Measurements from ENCODE around the gene MTA3.

The MTA3 gene

GRCh38 chr2:42791606-42792005 is 223.2 kb downstream of the MTA3 start:
- no peak for DNase-seq

DNA sequence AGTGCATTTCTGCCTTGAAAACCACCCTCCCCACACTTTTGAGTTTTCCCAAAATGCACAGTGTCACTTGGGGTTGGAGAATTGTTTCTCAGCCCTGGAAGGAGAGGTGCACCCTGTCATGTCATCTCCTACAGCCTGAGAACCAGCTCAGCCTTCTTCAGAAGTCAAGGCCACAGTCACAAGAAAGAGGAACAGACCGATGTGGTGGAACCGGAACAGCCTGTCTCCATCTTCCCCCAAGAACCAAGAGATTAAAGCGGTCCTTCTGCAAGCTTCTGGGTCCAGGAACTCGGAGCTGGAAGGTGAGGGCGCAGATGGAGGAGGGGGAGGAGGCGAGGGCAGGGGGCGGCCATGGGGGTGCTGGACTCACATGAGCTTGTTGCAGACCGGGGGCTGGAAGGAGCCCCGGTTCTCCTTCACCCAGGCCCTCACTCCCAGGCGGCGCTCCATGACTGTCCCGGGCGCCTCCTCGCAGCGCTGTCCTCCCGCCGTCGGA is 223.7 kb downstream of the MTA3 start:
- no peak for DNase-seq

- no peak for DNase-seq
Measured at GRCh38 chr2:42792583-42793333, 224.3 kb downstream of the MTA3 start, which contains the start of gene HAAO. HAAO (minus strand) TSS chr2:42792583; CDS start chr2:42792536, 47 bp downstream.

DNA sequence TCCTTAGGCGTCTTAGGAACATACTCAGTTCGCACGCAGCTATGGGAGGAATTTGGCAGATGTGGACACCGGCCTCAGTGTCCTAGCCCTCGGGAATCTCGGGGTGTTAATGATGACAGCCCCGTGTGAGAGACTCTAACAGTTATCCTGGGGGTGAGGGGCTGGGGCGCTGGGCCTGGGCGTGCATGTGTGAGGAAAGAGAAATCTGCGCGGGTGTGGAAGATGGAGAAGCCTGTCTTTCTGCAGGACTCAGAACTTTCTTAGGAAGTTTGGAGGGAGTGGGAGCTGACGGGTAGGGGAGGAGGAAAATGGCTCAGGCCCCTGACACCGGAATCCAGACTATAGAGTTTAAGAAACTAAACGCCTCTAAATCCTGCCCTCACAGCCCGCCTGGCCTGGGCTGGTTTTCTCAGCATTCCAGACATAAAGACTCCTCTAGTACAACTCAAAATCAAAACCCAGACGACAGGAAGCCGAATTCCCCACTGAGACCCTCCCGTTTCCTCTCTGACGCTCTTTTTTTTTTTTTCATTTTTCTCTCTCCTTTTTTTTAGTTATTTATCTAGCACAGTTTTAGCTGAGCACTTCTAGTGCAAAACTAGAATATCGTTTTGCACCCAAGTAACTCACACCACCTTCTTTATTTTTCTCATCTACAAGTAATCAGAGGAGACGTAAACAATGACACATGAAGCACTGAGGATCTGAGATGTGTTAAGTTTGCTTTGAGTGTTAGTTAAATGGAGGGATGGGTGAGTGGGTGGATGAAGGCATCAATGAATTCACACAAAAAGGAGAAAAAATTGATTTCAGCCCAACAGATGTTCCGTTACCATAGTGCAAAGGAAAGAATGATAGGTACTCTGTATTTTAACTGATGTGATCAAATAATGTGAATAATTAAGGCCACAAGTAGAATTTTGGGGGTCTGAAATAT is 225.2 kb downstream of the MTA3 start:
- DNase-seq, result no peak

- no peak for DNase-seq
Measured at GRCh38 chr2:42794271-42795046, 226.0 kb downstream of the MTA3 start.

DNA sequence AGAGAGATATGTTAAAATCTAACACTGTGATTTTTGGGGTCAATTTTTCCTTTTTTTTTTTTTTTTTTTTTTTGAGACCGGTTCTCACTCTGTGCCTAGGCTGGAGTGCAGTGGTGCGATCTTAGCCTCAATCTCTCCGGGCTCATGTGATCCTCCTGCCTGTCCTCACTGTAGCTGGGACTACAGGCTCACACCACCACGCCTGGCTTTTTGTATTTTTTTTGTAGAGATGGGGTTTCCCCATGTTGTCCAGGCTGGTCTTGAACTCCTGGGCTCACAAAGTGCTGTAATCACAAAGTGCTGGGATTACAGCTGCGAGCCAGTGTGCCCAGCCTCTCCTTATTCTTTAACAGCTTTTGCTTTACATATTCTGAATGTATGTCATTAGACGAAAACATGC is 226.8 kb downstream of the MTA3 start:
- DNase-seq, result no peak

DNA sequence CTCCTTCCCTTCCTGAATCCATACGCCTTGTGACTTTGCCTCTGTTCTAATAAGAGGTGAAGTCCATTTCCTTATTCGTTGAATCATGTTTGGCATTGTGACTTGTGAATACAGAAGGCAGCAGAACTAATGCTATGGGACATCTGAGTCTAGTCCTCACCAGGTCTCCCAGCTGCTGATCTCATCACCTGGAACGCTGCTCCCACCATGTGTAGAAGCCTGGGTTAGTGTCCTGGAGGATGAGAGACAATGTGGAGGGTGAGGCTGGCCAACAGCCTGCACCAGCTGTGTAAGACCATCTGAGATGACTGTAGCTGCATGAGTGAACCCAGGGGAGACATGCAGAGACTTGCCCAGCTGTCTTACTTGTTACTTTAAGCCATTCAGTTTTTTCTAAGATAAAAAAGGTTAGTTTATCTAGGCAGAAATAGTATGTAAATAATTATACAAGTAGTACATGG is 227.4 kb downstream of the MTA3 start:
- DNase-seq, result no peak

GRCh38 chr2:42796427-42797248 is 228.2 kb downstream of the MTA3 start:
- DNase-seq, result no peak

GRCh38 chr2:42797281-42797680 is 228.8 kb downstream of the MTA3 start:
- DNase-seq, result no peak

GRCh38 chr2:42799881-42800280 is 231.4 kb downstream of the MTA3 start:
- DNase-seq, result no peak

GRCh38 chr2:42800461-42800962 is 232.1 kb downstream of the MTA3 start:
- DNase-seq, result no peak

DNA sequence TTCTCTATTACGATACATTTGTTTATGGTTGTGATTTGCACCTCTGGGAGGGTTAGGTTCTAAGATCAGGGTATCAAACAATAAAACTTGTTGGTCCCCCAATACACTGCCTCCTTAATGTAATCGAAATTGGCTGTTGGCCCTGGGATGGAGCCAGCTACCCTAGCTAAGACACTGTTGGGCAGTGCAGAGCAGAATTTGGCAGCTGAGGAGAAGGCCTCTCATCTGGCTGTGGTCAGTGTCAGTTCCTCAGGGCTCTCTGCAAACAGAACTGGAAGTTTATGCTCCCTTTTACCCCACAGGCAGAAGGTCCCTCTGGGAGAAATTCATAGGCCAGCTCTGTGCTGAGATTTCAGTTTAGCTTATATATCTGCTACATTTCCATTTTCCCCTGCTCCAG is 232.5 kb downstream of the MTA3 start:
- no peak for DNase-seq

DNA sequence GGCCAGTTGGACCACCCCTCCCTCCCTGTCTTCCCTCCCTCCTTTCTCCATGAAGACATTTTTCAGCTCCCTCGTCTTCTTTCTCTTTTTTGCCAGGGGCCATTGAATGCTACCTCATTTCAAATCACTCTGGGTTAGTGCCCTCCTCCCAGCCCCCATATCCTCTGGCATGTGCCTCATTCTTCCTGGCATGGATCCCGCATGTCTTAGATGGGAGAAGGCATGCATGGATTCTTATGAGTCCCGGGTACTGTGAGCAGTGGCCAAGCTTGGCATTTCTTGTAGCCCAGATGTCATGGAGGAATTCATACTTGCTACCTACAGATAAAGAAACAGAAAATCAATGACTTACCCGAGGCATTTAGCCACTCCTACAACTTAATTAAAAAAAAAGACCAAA is 232.9 kb downstream of the MTA3 start:
- no peak for DNase-seq

DNA sequence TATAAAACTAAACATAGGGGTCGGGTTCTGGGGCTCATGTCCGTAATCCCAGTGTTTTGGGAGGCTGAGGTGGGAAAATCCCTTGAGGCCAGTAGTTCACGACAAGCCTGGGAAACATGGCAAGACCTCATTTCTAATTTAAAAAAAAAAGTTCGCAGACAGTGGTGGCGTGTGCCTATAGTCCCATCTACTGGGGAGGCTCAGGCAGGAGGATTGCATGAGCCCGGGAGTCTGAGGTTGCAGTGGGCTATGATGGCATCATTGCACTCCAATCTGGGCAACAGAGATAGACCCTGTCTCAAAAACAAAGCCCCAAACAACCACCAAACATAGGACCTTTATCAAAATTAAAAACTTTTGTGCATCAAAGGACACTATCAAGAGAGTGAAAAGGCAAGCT is 233.7 kb downstream of the MTA3 start:
- DNase-seq, result no peak

DNA sequence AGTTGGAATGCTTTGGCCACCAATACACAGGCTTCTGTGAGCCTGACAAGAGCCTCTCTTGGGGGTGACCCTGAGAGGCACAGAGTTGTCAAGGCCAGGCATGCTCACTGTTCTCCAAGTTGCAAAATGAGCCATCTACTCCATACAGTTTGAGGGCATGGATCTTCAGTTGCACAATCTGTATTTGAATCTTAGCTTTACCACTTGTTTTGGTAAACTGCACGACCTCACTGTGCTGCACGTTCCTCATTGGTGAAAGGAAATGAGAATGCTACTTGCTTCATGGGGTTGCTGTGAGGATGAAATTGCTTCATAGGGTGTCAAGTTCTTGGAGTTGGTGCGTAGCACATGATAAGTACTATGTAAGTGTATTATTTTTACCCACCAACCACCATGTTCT is 235.9 kb downstream of the MTA3 start:
- no peak for DNase-seq

DNA sequence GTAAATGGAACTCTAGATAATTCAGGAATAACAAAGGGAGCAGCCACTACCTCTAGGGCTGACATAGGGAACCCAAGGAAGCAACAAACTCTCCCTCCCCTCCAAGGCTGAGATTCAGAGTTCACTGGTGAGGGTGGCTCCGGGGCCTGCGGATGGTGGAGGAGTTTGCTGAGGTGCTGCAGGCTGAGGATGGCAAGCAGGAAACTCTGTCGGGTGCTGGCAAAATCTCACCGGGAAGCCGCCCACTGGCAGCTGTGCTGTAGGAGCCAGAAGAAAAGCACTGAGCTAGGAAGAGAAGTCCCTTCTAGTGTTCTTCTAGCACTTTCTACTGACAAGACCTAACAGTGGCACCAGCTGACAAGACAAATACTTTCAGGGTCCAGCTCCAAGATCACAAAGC is 236.5 kb downstream of the MTA3 start:
- no peak for DNase-seq
